Kidney (tissue), 14 donors: ENCODE data around the gene ACSF3. TPM values are rescaled to one million over a fixed set of nuclear protein-coding genes. Genes with fewer than 3 reads are reported as not detected.

Experiments
- DNase-seq, 5 donors: peaks; one replicate each; pipeline ENCODE4 v3.0.0-alpha.2; 2013 to 2020
- FAIRE-seq: peaks from 2 replicates; lab custom pipeline; 2012; peaks lifted over from hg19 to GRCh38; lab: Jason Lieb, UNC
- H3K27ac ChIP-seq, 2 donors: one replicate each; pipeline ENCODE4 v1.7.0; 2013; ENCODE audit warnings: low read depth in 2 of 2, low read length in 2 of 2, inconsistent platforms in 1 of 2
- H3K27me3 ChIP-seq: one replicate; pipeline ENCODE4 v1.7.1; 2013; ENCODE audit warnings: low read length, inconsistent platforms; ENCODE audit not compliant: control insufficient read depth, insufficient read depth
- H3K36me3 ChIP-seq, 3 donors: one replicate each; pipeline versions ENCODE4 v1.7.0 to v1.7.1; 2013; ENCODE audit warnings: low read length in 3 of 3, control low read depth in 1 of 3, inconsistent platforms in 1 of 3; ENCODE audit not compliant: insufficient read depth in 3 of 3, control insufficient read depth in 2 of 3
- H3K4me1 ChIP-seq, 3 donors: one replicate each; pipeline versions ENCODE4 v1.7.0 to v1.7.1; 2013; ENCODE audit warnings: low read length in 3 of 3, inconsistent platforms in 1 of 3, low read depth in 1 of 3; ENCODE audit not compliant: control insufficient read depth in 2 of 3, insufficient read depth in 2 of 3
- H3K4me3 ChIP-seq, 3 donors: one replicate each; pipeline versions ENCODE4 v1.7.0 to v1.8.1; 2013; ENCODE audit warnings: low read length in 3 of 3, control low read depth in 1 of 3, inconsistent platforms in 1 of 3
- H3K9ac ChIP-seq, 3 donors: one replicate each; pipeline versions ENCODE4 v1.7.0 to v1.7.1; 2013; ENCODE audit warnings: low read length in 3 of 3, control low read depth in 1 of 3, inconsistent platforms in 1 of 3
- H3K9me3 ChIP-seq, 3 donors: one replicate each; pipeline versions ENCODE4 v1.7.0 to v1.7.1; 2013; ENCODE audit warnings: low read length in 3 of 3, control low read depth in 1 of 3, inconsistent platforms in 1 of 3; ENCODE audit not compliant: control insufficient read depth in 2 of 3, insufficient read depth in 1 of 3
- intact Hi-C: fragments of 100-400 bp; cut with DNase I; formaldehyde crosslinking; loops from one replicate; pipeline ENCODE4 v1.11.1; 2022
- polyA plus RNA-seq: library from polyadenylated mRNA; stranded (reverse); fragments of 350-450 nt; fragmentation: Illumina TruSeq; extraction: RNeasy Lipid Tissue Mini Kit (QIAGEN cat#74804); gene quantifications from one replicate; pipeline ENCODE4 v1.2.3, GENCODE V29; 2014; ENCODE audit warnings: low read depth, low replicate concordance; ENCODE audit not compliant: insufficient read depth
- total RNA-seq: library from RNA; stranded (reverse); fragmentation: NEBNext Ultra II Directional; extraction: Animal tissue kit (Norgen Biotek cat#: 25700); gene quantifications from one replicate; pipeline ENCODE4 v1.2.1, GENCODE V29; 2021
- TF ChIP-seq, protein P1 (sequence below): IDR thresholded peaks from 3 replicates; pipeline ENCODE4 v1.5.1; 2012; ENCODE audit warnings: mild to moderate bottlenecking, moderate library complexity, borderline replicate concordance; ENCODE audit not compliant: insufficient read depth; ENCODE audit errors: extremely low read depth
- donor health status: control.
- donor health status: control.
- donor health status: control.
- donor health status: control.
- donor health status: control.
- donor health status: DM: yes; HTN: yes; CAD: no.
- donor health status: Normal renal cell carcinoma (clear cell type).

Gene ACSF3
- total and polyA plus RNA-seq, 2 donors from 2014 or later, result 33.2 to 39.0 TPM

DNA sequence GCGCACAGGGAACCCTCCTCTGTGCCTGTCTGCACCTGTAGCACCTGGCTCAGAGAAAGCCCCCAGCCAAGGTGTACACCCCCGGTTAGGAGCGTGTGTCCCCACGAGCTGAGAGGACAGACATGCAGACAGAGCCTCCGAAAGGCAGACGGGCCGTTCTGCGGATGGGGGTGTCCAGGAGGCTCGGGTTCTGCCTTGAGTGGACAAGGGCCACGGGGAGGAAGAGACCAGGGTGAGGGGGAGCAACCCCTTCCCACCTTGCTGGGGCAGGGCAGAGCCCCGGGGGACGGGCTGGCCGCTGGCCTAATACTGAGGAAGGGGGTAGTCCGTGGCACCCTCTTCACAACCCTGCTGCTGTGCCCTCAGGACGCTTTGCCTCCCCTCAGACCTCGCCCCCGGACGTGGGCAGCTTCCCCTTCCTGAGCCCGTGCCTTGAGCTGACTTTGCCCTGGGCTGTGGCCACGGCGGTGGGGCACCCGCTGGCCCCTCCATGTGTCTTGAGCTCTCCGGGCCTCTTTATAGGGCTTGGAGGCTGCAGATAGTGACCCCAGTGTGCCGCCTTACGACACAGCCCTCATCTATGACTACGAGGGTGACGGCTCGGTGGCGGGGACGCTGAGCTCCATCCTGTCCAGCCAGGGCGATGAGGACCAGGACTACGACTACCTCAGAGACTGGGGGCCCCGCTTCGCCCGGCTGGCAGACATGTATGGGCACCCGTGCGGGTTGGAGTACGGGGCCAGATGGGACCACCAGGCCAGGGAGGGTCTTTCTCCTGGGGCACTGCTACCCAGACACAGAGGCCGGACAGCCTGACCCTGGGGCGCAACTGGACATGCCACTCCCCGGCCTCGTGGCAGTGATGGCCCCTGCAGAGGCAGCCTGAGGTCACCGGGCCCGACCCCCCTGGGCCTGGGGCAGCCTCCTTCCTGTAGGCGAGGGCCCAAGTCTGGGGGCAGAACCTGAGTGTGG lies 101.0 kb downstream of the ACSF3 start:
- peak in 2 of 5 donors; percentile 58 to 76 for DNase-seq
- intact Hi-C loops, result no loop called here
- no peak for FAIRE-seq

DNA sequence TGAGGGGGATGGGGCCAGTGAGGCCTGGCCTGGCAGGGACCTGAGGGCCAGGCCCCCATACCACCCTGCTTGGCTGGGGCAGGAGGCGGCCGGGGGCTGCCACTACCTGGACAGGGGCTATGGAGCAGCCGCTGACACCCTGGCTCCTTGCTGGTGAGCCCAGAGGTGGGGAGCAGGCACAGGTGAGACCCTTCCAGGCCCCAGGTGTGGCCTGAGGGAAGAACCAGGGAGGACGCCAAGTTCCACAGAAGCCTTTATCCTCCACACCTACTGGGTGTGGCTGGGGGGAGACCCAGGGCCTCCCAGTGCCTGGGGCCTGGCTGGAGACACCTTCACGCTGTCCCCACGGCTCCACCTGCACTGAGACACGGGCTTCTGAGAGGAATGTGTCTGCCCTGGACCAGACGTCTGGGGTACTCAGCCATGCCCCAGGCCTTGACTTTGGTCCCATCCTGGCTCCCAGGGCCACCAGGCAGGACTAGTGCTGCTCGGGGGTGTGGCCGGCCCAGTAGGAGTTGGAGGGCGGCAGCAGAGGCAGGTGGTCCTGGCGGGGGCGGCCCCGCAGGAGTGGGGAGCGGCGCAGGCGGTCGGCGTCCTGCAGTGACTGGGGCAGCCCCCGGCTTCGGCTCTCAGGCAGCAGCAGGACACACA lies 102.0 kb downstream of the ACSF3 start:
- Histone ChIP-seq H3K4me1 (peaks cover 0 to 10% (median 0%) of the 10 kb centered on the region in 3 donors), H3K27ac (no peak overlapping the region), H3K9me3 (no peaks in the 10 kb centered on the region), H3K27me3 (peaks cover 5% of the 10 kb centered on the region), H3K4me3 (no peak overlapping the region), H3K9ac (no peak overlapping the region), H3K36me3 (no peaks in the 10 kb centered on the region)
- DNase-seq, result peak in 1 of 5 donors; percentile 75
- TF ChIP-seq, protein P1, sequence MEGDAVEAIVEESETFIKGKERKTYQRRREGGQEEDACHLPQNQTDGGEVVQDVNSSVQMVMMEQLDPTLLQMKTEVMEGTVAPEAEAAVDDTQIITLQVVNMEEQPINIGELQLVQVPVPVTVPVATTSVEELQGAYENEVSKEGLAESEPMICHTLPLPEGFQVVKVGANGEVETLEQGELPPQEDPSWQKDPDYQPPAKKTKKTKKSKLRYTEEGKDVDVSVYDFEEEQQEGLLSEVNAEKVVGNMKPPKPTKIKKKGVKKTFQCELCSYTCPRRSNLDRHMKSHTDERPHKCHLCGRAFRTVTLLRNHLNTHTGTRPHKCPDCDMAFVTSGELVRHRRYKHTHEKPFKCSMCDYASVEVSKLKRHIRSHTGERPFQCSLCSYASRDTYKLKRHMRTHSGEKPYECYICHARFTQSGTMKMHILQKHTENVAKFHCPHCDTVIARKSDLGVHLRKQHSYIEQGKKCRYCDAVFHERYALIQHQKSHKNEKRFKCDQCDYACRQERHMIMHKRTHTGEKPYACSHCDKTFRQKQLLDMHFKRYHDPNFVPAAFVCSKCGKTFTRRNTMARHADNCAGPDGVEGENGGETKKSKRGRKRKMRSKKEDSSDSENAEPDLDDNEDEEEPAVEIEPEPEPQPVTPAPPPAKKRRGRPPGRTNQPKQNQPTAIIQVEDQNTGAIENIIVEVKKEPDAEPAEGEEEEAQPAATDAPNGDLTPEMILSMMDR, result no peak
- FAIRE-seq, result no peak
- intact Hi-C loops, result no loop called here

More for the DNA sequence above, 101.0 kb downstream of the ACSF3 start:
- H3K9ac ChIP-seq, result no peak overlapping the region
- TF ChIP-seq, protein P1, result no peak
- no peak overlapping the region for H3K27ac ChIP-seq
- no peaks in the 10 kb centered on the region for H3K9me3 ChIP-seq
- H3K36me3 ChIP-seq, result no peaks in the 10 kb centered on the region
- H3K4me3 ChIP-seq, result no peak overlapping the region
- H3K4me1 ChIP-seq, result peaks cover 0 to 8% (median 0%) of the 10 kb centered on the region in 3 donors
- H3K27me3 ChIP-seq, result no peaks in the 10 kb centered on the region

DNA sequence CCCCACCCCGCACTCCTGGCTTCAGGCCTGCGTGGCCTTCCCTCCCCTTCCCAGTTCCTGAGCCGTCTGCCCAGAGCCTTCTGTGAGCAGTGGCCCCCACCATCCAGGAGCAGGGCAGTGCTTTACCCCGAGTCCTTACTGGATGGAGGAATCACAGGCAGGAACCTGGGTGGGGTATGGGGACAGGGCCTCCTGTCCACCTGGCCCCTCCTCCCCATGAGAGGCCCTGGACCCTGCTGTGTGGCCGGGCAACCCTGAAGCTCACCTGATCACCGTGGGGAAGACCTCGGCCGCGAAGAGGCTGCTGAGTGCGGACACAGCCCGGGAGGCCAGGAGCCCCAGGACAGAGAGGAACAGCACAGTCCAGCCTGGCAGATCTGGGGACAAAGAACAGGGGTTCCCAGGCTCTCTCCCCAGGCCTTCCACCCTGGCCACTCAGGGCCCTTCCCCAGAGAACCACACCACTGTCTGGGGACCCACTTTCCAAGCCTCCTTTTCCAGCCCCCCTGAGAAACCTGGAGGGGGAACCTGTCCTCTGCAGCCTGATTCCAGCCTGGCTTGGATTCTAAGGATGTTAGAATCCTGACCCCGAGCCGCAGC lies 103.5 kb downstream of the ACSF3 start:
- DNase-seq, result peak in 1 of 5 donors; percentile 69
- TF ChIP-seq, protein P1, result no peak
- Histone ChIP-seq H3K27ac (no peak overlapping the region), H3K9ac (no peak overlapping the region), H3K4me1 (peaks cover 0 to 4% (median 0%) of the 10 kb centered on the region in 3 donors), H3K36me3 (no peaks in the 10 kb centered on the region), H3K9me3 (no peaks in the 10 kb centered on the region), H3K4me3 (no peak overlapping the region), H3K27me3 (peaks cover 6% of the 10 kb centered on the region)
- intact Hi-C loops, result no loop called here
- FAIRE-seq, result no peak
